Glomerular visceral epithelial cell (primary cell): Measurements from ENCODE around the gene EIPR1.
"Not testable (repeated sequence)": the region's sequence is repeated elsewhere in the genome, so short reads cannot be mapped to it uniquely, and the experiment has no call there.

ENCODE experiments used
- DNase-seq: peaks from one replicate; pipeline ENCODE4 v3.0.0-alpha.2; 2016; ENCODE audit errors: extremely low spot score

Gene EIPR1

DNA sequence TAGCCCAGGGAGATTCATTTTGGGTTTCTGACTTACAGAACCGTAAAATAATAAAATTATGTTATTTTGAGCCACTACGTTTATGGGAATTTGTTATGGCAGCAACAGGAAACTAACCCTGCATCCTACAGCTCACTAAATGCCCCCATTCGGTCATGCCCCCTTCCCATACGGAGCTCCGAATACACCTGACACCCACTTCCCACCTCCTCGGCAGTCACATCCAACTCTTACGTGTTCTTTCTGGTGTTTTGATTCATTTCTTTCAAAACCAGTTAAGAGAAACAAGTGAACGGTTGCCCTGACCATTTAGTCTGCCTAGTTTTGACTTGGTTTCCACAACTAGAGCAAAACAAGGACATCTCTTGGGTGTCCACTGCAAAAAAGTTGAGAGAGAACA lies 19.7 kb downstream of the EIPR1 start:
- no peak for DNase-seq

DNA sequence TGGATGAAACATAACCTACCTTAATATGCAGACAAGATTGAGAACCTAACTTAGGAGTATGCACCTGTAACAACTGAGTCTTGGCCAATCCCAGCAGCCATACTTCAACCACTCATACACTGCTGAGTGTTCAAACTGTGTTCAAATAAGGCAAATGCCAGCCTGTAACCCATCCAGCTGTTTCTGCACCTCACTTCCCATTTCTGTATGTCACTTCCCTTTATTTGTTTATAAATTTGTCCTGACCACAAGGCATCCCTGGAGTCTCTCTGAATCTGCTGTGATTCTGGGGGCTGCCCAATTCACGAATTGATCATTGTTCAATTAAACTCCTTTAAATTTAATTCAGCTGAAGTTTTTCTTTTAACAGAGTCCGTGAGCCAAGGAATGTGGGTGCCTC lies 20.2 kb downstream of the EIPR1 start:
- not testable (repeated sequence) for DNase-seq

DNA sequence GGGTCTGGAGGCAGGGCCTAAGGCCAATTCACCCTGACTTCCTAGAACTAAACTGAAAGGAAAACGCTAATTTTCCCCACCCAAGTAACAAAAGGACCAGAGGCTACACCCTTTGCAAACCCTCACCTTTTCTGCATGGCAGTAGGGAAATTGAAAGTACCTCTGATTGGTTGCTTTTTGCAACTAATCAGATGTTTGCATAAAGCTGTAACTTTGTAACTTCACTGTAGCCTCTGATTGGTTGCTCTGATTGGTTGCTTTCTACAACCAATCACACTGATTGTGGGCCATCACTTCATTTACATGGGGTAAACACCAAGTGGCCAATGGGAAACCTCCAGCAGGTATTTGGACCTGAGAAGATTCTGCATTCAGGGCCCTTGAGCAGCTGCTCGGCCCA lies 20.8 kb downstream of the EIPR1 start:
- no peak for DNase-seq

DNA sequence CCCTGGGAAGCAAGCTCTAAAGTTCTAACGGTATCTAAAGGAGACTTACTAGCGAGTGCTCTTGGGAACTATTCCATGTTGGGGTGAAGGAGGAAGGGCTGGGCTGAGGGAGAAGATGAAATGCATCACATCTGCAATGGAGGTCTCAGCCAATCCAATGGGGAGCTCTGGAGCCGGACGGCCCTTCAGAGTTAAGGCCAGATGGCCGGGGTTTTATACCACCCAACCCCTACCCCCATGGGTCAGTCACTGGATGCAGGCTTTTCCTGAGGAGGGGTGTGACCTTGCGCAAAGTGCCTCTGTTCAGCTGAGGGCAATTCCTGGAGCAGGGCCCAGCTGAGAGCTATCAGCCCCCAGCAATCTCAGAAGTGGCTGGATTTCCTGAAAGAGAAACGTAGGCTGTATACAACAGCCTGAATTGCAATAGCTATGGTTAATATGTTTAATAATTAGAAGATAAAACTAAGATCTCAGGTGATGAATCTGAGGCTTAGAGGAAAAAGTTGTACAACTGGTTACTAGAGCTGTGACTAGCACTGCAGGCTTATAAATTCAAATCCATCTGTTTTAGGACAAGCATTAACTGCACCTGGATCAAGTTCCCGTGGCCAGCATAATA lies 21.6 kb downstream of the EIPR1 start:
- no peak for DNase-seq

DNA sequence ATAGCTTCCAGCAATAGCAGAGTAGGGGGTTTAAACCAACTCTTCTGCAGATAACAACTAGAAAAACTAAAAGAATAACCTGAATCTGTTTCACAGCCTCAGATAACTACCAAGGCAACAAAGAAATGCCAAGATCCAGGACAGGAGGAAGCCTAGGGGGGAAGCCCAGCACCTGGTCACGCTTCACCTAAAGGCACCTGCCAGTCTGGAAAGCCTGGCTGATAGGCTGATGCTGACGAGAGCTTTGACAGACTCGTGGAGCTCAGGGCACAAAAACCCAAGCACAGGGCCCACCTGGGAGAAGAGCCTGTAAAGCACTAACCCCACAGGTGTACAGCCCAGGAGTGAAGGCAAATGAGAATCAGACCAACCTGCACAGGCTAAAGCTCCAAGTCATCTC lies 22.6 kb downstream of the EIPR1 start:
- DNase-seq: no peak

DNA sequence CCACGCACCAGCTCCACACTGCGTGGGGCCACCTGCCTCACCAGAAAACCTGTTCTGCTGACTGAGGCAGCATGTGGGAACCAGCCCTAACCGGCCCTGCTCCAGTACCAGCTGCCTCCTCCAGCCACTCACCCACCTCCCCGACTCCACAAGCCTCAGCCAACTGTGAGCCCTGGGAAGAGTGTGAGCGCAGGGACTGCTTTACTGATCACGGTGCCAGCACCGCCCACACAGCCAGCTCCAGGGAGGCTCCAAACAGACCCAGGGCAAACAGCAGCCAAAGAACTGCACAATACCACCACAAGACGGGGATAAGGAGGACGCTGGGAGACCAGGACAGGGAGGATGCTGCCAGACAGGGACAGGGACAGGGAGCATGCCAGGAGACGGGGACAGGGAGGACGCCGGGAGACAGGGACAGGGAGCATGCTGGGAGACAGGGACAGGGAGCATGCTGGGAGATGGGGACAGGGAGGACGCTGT lies 28.4 kb downstream of the EIPR1 start:
- no peak for DNase-seq

DNA sequence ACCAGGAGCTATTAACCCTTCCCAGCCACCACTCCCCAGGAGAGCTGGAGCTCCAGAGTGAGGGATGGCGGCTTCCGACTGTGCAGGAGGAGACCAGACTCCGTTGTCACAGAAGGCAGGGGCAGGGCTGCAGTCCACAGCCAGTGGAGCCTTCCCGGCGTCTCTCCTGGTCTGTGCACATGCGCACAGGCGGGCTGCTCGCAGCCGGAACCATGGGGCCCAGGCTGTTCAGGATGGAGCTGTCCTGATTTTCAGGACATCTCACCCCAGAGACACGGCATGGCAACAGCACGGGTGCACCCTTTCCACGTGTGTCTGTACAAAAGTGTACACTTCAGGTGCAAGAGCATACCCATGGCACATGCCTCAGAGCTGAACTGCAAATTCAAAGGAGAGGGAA lies 28.9 kb downstream of the EIPR1 start:
- no peak for DNase-seq

DNA sequence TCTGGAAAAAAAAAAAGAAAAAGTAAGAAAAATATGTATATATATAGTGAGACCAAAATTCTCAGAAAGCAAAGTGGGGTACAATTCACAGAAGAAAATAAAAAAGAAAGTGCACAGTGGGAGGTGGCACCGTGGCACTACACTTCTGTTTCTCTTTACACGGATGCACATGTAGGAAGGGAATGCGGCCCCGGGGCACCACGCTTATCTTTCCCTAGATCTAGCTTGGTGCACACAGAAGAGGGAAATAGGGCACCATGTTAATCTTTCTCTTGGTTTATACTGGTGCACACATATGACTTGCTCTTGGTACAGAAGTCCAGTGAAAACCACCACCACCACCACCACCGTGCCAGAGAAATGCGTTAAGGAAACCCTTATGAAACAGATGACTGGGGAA lies 32.0 kb downstream of the EIPR1 start:
- DNase-seq: no peak

DNA sequence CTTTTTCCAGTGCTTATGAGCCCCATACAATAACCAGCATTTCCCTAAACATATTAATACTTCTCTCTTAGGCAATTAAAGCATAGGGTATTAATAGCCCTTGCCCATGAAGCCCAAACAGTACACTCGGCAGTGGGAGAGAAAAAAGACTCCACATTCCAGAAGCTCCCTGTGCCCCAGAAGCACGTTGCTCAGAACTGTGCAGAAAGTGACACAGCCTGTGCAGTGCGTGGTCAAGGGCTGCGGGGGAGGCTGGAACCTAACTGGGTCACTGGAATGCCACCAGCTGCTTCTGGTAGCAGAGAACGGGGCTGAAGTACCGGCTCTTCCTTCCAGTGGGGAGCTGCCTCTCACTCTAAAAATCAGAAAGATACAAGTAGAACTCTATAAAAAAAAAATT lies 32.7 kb downstream of the EIPR1 start:
- no peak for DNase-seq

DNA sequence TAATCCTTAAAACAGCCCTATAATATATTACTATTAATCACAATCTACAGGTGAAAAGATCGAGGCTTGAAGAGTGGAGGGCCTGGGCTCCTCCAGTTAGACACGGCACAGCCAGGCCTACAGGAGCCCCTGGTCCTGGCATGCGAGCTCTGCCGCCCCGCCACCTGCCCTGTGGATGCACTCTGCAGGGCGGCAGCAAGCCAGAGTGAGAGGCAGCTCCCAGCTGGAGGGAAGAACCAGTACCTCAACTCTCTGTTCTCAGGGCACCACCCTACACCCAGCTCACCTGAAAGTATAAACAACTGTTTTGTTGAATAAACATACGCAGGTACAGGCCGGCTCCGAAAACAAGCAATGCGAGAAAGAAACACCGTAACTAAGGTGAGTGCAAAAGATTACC lies 34.6 kb downstream of the EIPR1 start:
- no peak for DNase-seq

DNA sequence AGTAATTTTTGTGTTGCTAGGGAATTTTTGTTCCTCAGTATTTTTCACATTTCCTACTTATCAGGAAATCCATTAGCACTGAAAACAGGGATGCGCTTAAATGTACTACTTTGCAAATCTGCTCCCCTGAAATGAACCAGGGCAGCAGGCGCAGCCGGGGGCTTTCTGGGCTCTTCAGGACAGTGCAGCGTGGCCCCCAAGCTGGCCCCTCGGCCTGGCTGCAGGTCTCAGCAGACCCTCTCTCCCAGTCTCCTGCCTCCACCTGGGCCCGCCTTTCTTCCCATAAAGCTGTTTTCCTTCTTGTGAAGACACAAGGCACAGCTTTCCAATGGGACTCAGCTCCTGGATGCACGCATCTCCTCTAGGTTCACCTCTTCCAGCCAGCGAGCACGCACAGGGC lies 35.3 kb downstream of the EIPR1 start:
- no peak for DNase-seq

DNA sequence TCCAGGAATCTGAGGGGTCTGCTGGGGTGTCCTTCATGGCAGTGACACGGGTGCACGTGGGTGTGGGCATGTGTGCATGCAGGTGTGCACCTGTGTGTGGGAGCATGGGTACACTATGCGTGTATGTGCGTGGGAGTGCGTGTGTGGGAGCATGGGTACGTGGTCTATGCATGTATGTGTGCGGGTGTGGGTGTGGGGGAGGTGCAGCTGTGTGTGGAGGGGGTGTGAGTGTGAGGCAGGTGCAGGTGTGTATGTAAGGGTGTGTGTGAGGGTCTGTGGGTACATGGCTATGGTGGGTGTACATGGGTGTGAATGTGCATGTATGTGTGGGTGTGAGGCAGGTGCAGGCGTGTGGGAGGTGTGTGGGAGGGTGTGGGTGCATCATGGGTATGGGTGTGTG lies 36.3 kb downstream of the EIPR1 start:
- DNase-seq: no peak

DNA sequence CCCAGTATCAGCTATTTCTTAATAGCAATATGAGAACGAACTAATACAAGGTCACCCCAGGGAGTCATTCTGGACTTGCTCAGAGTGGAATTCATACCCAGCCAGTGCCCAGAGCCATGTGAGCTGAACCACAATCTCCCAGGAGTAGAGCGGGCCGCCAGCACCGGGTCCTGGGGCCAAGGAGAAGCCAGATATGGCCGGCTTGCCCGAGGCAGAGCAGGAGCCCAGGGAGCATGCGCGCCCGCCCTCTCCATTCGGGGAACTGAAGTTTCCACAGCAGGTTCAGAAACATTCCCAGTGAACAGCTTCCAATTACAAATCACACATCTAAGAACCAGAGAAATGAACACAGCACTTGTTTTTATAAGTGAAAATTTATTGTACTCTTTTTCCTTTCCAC lies 37.5 kb downstream of the EIPR1 start:
- DNase-seq: no peak

DNA sequence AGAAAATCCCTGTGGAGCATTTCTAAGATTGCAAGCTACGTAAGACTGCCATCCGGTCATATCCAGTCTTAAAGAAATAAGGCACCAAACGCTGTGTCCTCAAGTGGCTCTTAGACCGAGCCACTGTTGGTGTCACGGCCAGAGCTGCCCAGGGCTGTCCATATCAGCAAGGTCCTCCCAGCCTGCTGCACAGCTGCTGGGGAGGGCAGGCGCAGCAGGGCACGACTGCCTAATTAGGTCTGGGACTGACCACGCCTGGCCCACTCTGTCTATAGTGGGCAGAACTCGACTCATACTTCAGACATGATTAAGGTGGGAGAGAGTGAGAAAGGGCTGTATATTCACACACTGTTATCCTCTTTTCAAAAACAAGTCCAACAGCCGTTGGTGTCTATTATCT lies 39.3 kb downstream of the EIPR1 start:
- DNase-seq: no peak

DNA sequence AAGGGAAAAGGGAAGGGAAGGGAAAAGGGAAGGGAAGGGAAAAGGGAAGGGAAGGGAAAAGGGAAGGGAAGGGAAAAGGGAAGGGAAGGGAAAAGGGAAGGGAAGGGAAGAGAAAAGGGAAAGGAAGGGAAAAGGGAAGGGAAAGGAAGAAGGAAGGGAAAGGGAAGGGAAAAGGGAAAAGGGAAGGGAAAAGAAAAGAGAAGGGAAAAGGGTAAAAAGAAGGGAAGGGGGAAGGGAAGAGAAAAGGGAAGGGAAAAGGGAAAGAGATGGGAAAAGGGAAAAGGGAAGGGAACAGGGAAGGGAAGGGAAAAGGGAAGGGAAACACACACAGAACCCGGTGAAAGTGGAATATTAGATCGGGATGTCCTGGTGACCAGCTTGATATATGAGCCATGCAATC lies 40.8 kb downstream of the EIPR1 start:
- DNase-seq: no peak

DNA sequence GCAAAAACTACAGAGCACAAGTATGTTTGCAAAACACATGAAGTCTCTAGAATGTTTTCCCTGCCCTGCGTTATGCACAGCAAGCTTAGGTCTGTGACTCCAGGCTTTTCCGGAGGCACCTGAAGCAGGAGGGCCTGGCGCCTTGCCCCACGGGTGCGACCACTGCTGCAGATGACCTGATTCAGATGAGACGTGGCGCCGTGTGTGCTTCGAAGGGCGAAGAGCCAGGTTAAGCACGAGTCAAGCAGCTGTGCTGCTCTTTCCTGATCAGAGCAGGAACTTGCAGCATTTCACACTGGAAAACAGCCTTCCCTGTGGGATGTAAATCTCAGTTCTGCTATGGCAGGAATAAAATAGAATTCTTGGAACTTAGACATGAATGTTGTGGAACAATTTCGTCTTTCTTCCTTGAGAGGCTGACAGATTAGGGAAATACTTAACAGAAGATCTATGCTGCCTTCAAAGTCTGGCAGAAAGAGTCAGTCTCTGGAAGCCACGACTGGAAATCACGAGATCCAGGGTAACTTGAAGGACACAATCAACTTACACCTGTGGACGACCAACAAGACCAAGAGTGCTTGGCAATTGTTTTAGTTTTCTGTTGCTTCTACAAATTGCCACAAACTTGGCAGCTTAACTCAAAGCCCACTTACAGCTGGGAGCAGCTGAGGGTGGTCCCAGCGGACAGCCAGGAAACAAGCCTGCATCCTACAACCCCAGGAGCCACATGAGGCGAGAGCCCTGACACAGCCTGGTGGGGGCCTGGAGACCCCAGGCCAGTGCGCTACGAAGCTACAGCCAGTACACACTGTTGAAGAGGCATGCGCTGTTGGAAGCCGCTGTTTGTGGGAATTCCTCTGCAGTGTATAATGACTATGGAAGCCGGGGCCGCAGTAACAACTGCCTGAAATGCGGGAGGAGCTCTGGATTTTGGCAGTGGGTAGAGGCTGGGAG lies 42.9 kb downstream of the EIPR1 start:
- DNase-seq: no peak

DNA sequence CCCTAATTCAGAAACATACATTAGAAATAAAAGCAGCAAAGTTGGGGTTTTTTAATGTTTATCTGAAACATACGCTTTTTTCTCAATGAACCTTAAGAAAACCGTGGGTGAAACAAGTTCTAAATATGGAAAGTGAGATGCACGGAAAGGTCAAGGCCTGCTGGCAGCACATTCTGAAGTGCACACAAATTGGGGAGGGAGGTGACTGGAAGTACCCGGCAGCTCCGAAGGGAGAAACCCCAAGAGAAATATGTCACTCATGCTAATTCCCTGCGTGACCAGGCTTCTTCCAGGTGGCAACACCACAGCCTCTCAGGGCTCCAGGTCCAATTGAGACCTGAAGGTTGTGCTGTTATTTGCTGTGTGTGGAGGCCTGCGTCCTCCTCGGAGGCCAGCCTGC lies 45.5 kb downstream of the EIPR1 start:
- no peak for DNase-seq

DNA sequence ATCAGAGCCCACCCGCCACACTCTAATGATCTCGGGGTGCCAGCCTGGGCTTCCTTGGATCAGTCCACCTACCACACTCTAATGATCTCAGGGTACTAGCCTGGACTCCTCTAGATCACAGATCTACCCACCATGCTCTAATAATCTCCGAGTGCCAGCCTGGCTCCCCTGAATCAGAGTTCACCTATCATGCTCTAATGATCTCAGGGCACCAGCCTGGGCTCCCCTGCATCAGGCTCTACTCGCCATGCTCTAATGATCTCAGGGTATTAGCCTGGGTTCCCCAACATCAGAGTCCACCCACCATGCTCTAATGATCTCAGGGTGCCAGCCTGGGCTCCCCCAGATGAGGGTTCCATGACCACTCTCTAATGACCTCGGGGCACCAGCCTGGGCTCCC lies 48.1 kb downstream of the EIPR1 start:
- DNase-seq: no peak

DNA sequence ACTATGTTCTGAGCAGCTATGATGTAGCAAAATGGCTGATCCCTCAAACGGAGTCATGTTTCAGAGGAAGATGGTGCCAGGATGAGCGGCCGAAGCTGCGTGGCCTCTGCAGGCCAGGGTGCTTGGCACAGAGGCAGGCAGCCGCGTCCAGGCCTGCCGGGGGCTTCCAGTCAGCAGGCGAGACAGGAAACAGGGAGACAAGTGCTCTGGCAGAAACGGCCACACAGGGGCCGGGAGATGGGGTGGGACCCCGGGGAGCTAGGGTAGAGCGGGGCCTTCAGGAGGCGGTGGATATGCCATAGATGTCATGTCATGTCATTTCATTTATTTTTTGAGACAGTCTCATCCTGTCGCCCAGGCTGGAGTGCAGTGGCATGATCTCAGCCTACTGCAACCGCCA lies 50.7 kb downstream of the EIPR1 start:
- DNase-seq: no peak

DNA sequence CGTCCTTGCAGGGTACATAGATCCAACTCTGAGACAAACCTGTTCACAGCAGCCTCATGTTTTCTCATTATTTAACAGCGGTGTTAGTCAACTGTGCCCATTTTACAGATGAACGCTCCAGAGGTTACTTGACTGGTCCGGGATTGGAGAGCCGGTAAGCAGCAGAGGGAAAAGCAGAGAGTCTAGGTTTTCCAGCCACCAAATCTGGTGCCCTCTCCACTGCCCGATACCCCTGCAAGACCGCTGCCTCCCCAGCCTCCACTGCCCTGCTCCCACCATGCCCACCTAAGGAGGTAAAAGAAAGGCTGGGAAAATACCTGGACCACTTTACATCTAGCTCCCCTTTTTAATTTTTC lies 51.5 kb downstream of the EIPR1 start:
- no peak for DNase-seq

DNA sequence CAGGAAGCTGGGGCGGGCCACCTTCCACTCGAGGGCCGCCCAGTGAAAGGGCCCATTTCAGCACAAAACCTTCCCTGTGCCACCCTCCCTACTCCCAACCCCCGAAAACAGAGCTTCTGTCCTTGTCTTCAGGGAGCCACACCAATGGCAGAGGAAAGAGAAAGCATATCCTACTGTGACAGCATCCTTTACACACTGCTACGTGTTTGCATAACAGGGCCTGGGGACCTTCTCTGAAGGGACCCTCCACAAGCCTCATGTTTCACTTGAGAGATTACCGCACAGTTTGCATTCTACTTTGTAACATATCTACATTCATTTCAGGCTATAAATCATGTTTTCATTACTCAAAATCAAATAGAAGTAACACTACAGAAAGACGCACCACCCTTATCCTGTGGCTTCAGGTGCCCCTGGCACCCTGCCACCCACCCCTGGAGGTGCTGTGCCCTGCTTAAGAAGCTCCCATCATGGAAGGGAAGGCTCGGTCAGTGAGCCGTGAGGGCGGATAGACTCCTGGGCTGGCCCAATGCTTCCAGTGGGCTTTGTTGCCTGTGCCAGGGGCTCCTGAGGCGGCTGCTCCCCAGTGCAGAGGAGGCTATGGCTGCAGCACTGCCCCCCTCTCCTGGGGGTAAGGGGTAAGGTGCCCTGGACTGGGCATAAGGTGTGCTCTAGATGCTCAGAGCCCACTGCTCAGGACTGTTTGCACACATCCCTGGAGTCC lies 52.0 kb downstream of the EIPR1 start:
- DNase-seq: no peak

DNA sequence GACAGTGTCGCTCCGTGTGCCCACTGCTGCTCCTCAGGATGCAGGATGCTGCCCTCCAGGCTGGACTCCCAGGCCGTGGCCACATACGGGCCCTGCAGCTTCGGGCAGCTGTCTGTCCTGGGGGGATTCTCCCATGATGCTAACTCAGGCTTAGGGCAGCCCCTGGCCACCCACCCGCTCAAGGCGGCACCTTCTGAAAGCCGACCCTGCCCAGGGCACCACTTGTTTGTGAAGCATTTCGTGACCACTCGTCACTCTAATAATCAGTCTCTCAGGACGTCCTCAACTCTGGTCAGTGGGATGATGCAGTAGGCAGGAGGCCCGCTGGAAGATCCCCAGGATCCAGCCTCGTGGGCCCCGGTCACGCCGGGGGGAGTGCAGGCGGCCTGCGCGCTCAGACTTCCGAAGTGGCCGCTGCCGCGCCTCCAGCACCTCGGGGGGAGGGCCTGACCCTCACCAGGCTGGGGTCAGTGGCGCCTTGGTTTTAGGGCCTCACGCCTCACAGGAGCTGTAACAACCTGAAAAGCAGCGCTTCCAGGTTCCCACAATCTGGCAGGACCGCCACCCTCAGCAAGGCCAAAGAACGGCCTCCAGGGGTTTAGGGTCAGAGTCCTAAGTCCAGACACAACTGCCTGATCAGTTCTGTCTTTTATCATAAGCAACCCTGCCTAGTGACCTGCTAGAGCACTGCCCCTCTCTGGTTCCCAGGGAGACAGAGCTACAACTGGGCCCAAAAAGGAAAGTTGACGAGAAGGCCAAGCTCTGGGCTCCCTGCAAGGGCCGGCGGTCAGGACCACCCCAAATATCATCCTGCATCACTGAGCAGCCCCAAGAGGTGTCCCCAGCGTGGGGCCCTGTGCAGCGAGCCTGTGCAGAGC lies 53.0 kb downstream of the EIPR1 start:
- DNase-seq: no peak
